OCI-LY1 (cell line): ENCODE measurements around the gene HAUS1.

Experiments
- CTCF ChIP-seq: fragments of 200-600 bp; sonication (generic), shearing (Covaris generic); IDR thresholded peaks from 2 replicates; pipeline ENCODE4 v1.5.1; 2017; ENCODE audit warnings: mild to moderate bottlenecking, antibody characterized with exemption, low read length, moderate library complexity, mixed read lengths
- EZH2 ChIP-seq: fragments of 200-600 bp; sonication (generic), shearing (Covaris generic); IDR thresholded peaks from 2 replicates; pipeline ENCODE4 v1.8.0; 2017; ENCODE audit warnings: borderline replicate concordance, mixed run types, mild to moderate bottlenecking, antibody characterized with exemption, low read length, moderate library complexity, mixed read lengths

- TF ChIP-seq CTCF (no peak), EZH2 (no peak)
Measured at GRCh38 chr18:46080156-46080555, 24.0 kb upstream of the HAUS1 start.
